Caco-2 (cell line): Measurements from ENCODE around the gene RRAGC. TPM values are rescaled to one million over a fixed set of nuclear protein-coding genes. Genes with fewer than 3 reads are reported as not detected.

Experiments used
- BruUV-seq: library from RNA; stranded (reverse); fragments of 400-500 nt; replicated peaks from 2 replicates; lab custom pipeline; 2021; lab: Mats Ljungman, UMichigan
- CTCF ChIA-PET: fragments of 300-600 bp; sonication (Branson Sonifier 250); formaldehyde crosslinking; loops from one replicate; lab custom pipeline; 2022; ENCODE audit warnings: antibody characterized with exemption; lab: Charles Lee
- POLR2A ChIA-PET: fragments of 300-600 bp; sonication (Branson Sonifier 250); formaldehyde crosslinking; loops from one replicate; lab custom pipeline; 2022; ENCODE audit warnings: antibody characterized with exemption; lab: Charles Lee
- DNase-seq, 2 experiments: peaks; one replicate each; pipeline versions ENCODE4 v3.0.0 to v3.0.0-alpha.2; 2020 to 2022
- H3K27me3 ChIP-seq: replicated peaks from 2 replicates; pipeline ENCODE4 v1.6.0; 2011; ENCODE audit warnings: low read length; ENCODE audit not compliant: control insufficient read depth, insufficient read depth
- H3K36me3 ChIP-seq: 2 replicates; pipeline ENCODE4 v1.5.1; 2011; ENCODE audit warnings: low read length; ENCODE audit not compliant: control insufficient read depth, insufficient read depth
- H3K4me1 ChIP-seq: fragments of 250-450 bp; sonication (Bioruptor Pico); 2 replicates; pipeline ENCODE4 v1.5.1; 2020; ENCODE audit warnings: mild to moderate bottlenecking
- H3K4me3 ChIP-seq: 2 replicates; pipeline ENCODE4 v1.5.1; 2011; ENCODE audit warnings: low read depth, mild to moderate bottlenecking, control low read depth, low read length
- H3K9me3 ChIP-seq: fragments of 250-450 bp; sonication (Bioruptor Pico); 2 replicates; pipeline ENCODE4 v1.5.1; 2020; ENCODE audit warnings: mild to moderate bottlenecking, moderate library complexity
- H3K27ac Mint-ChIP-seq: one replicate; pipeline ENCODE4 v1.8.0; 2022; ENCODE audit warnings: mixed read lengths; ENCODE audit not compliant: unreplicated experiment
- H3K27me3 Mint-ChIP-seq: one replicate; pipeline ENCODE4 v1.8.0; 2022; ENCODE audit warnings: mixed read lengths; ENCODE audit not compliant: insufficient read depth, unreplicated experiment
- H3K36me3 Mint-ChIP-seq: one replicate; pipeline ENCODE4 v1.8.0; 2022; ENCODE audit warnings: mild to moderate bottlenecking, mixed read lengths; ENCODE audit not compliant: insufficient read depth, unreplicated experiment
- H3K4me1 Mint-ChIP-seq: one replicate; pipeline ENCODE4 v1.8.0; 2022; ENCODE audit warnings: low read depth, mixed read lengths; ENCODE audit not compliant: unreplicated experiment
- H3K4me3 Mint-ChIP-seq: one replicate; pipeline ENCODE4 v1.8.0; 2022; ENCODE audit warnings: mild to moderate bottlenecking, moderate library complexity, mixed read lengths; ENCODE audit not compliant: unreplicated experiment
- H3K9me3 Mint-ChIP-seq: one replicate; pipeline ENCODE4 v1.8.0; 2022; ENCODE audit warnings: mixed read lengths; ENCODE audit not compliant: unreplicated experiment
- intact Hi-C: fragments of 100-400 bp; cut with micrococcal nuclease; formaldehyde crosslinking; loops from one replicate; pipeline ENCODE4 v1.10.0; 2022; ENCODE audit not compliant: unreplicated experiment
- total RNA-seq: library from RNA; stranded (reverse); gene quantifications from 2 replicates; pipeline ENCODE4 v1.2.3, GENCODE V29; 2022
- TF ChIP-seq, protein P1 (sequence below), 2 experiments: fragments of 200-600 bp in 1 of 2; IDR thresholded peaks; 1 replicate in 1 of 2; 2 replicates in 1 of 2; pipeline versions ENCODE4 v1.5.1 to v1.8.0; 2011 to 2022; ENCODE audit warnings: antibody characterized with exemption in 1 of 2, control low read depth in 1 of 2, inconsistent platforms in 1 of 2, low read depth in 1 of 2, low read length in 1 of 2, mild to moderate bottlenecking in 1 of 2, moderate library complexity in 1 of 2; ENCODE audit not compliant: insufficient read depth in 1 of 2, severe bottlenecking in 1 of 2, unreplicated experiment in 1 of 2

RRAGC gene
- total RNA-seq, 1 experiment from 2014 or later: 16.0 TPM

DNA sequence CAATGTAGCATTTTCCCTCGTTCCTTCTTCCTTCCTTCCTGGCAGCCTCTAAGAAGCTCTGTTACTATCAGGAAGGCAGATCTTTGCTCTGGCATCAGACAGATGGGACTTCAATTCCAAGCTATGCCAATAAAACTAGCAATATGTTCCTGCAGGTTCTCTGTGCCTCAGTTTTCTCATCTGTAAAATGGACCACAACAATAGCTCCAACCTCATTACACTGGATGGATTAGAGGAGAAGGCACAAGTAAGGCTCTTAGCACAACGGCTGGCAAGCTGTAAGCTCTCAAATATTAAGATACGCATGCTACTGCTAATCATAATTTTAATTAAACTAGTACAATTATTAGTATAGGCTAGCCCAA is 27.2 kb downstream of the RRAGC start:
- Mint-ChIP-seq H3K4me1 (no peaks in the 10 kb centered on the region), H3K27me3 (peaks cover 10% of the 10 kb centered on the region)
- POLR2A ChIA-PET: no interaction called here

DNA sequence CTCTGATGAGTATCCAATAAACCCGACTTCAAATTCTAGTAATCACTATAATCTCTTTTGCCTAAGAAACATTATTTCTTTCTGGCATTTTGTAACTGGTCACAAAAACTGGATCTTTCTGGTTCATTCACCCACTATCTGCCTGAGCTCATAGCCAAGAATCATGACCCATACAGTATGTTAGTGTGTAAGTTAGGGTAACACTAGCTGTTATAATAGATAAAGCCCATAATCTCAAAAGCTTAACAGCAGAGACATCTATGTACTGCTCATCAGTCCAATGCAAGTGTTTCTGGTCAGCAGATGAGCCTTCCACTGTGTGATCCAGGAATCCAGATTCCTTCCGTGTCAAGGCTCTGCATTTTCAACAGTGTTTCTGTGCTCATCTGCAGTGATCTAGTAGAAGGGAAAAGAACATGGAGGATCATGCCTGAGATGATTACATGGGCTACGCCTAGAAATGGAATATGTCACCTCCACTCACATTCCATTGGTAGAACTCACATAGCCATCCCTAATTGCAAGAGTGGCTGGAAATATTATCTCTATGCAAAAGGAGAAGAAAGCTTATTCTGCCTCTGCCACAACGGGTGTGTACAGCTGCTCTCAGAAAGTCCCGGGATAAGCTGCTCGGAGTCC is 27.7 kb downstream of the RRAGC start:
- H3K9me3 ChIP-seq: no peaks in the 10 kb centered on the region
- CTCF ChIA-PET: no interaction called here
- H3K4me1 Mint-ChIP-seq: no peaks in the 10 kb centered on the region

More for the DNA sequence above, 27.2 kb downstream of the RRAGC start:
- H3K4me1 ChIP-seq: no peaks in the 10 kb centered on the region
- no peak overlapping the region for H3K4me3 ChIP-seq
- no peak overlapping the region for H3K27ac Mint-ChIP-seq
- no peaks in the 10 kb centered on the region for H3K36me3 ChIP-seq
- intact Hi-C loops: loop anchor here (10.0 kb wide), 1 partner anchor 228 kb away; no protein-coding TSS in a partner anchor
- no peaks in the 10 kb centered on the region for H3K9me3 Mint-ChIP-seq
- BruUV-seq: no TSS peak
- no peaks in the 10 kb centered on the region; the same call in 1 of the 2 replicates for H3K27me3 ChIP-seq
- CTCF ChIA-PET: no interaction called here
- no peak overlapping the region for H3K4me3 Mint-ChIP-seq
- H3K9me3 ChIP-seq: no peaks in the 10 kb centered on the region
- no peak for DNase-seq
- no peaks in the 10 kb centered on the region for H3K36me3 Mint-ChIP-seq
- TF ChIP-seq, protein P1, sequence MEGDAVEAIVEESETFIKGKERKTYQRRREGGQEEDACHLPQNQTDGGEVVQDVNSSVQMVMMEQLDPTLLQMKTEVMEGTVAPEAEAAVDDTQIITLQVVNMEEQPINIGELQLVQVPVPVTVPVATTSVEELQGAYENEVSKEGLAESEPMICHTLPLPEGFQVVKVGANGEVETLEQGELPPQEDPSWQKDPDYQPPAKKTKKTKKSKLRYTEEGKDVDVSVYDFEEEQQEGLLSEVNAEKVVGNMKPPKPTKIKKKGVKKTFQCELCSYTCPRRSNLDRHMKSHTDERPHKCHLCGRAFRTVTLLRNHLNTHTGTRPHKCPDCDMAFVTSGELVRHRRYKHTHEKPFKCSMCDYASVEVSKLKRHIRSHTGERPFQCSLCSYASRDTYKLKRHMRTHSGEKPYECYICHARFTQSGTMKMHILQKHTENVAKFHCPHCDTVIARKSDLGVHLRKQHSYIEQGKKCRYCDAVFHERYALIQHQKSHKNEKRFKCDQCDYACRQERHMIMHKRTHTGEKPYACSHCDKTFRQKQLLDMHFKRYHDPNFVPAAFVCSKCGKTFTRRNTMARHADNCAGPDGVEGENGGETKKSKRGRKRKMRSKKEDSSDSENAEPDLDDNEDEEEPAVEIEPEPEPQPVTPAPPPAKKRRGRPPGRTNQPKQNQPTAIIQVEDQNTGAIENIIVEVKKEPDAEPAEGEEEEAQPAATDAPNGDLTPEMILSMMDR (IDR thresholded peaks at IDR 0.05; ENCODE audit: insufficient read depth in 1 of 2, low read depth in 1 of 2, low read length in 1 of 2, severe bottlenecking in 1 of 2, unreplicated experiment in 1 of 2): no peak

DNA sequence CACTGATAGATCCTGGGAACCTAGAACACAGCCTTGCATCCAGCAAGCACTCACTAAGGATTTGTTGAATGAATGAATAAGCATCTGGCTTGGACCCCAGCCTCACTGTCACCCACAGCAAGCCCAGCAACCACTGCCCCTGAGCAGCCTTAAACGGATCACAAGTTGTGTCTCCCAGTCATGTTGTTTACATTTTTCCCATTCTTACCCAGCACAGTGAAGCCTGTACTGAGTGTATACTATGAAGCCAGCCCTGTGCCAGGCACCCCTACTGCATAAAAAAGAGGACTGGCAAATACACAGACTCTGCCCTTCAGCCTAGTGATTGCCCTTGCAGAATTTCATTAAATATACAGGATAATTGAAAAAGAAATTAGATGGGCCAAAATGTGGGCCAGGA is 30.2 kb downstream of the RRAGC start:
- no peaks in the 10 kb centered on the region; the same call in 1 of the 2 replicates for H3K27me3 ChIP-seq
- no peaks in the 10 kb centered on the region for H3K4me1 ChIP-seq
- H3K36me3 Mint-ChIP-seq: no peaks in the 10 kb centered on the region
- H3K9me3 ChIP-seq: no peaks in the 10 kb centered on the region
- peaks cover 17% of the 10 kb centered on the region for H3K27me3 Mint-ChIP-seq
- H3K4me3 Mint-ChIP-seq: no peak overlapping the region
- intact Hi-C loops: no loop called here
- TF ChIP-seq, protein P1 (IDR thresholded peaks at IDR 0.05; ENCODE audit: insufficient read depth in 1 of 2, low read depth in 1 of 2, low read length in 1 of 2, severe bottlenecking in 1 of 2, unreplicated experiment in 1 of 2): no peak
- CTCF ChIA-PET: no interaction called here
- no peaks in the 10 kb centered on the region for H3K36me3 ChIP-seq
- no TSS peak for BruUV-seq
- H3K9me3 Mint-ChIP-seq: no peaks in the 10 kb centered on the region
- H3K4me1 Mint-ChIP-seq: no peaks in the 10 kb centered on the region
- no peak overlapping the region for H3K27ac Mint-ChIP-seq
- no peak overlapping the region for H3K4me3 ChIP-seq
- POLR2A ChIA-PET: no interaction called here
- DNase-seq: no peak

More for the DNA sequence above, 27.7 kb downstream of the RRAGC start:
- peaks cover 10% of the 10 kb centered on the region for H3K27me3 Mint-ChIP-seq
- H3K9me3 Mint-ChIP-seq: no peaks in the 10 kb centered on the region
- H3K4me3 Mint-ChIP-seq: no peak overlapping the region
- H3K27ac Mint-ChIP-seq: no peak overlapping the region
- no peaks in the 10 kb centered on the region for H3K4me1 ChIP-seq
- POLR2A ChIA-PET: no interaction called here
- BruUV-seq: no TSS peak
- no peaks in the 10 kb centered on the region for H3K36me3 ChIP-seq
- no peak for DNase-seq
- intact Hi-C loops: loop anchor here (10.0 kb wide), 1 partner anchor 227 kb away; no protein-coding TSS in a partner anchor
- no peak overlapping the region for H3K4me3 ChIP-seq
- no peaks in the 10 kb centered on the region for H3K36me3 Mint-ChIP-seq
- TF ChIP-seq, protein P1 (IDR thresholded peaks at IDR 0.05; ENCODE audit: insufficient read depth in 1 of 2, low read depth in 1 of 2, low read length in 1 of 2, severe bottlenecking in 1 of 2, unreplicated experiment in 1 of 2): no peak
- no peaks in the 10 kb centered on the region; the same call in 1 of the 2 replicates for H3K27me3 ChIP-seq
